IMR-90 (cell line): ENCODE data around the gene CEP128. TPM values are rescaled to one million over a fixed set of nuclear protein-coding genes. Genes with fewer than 3 reads are reported as not detected.

ENCODE experiments used
- ATAC-seq: fragments of 200-7000 bp; cut with Tn5 transposase; 2 replicates; pipeline ENCODE4 v1.9.1; 2020; ENCODE audit warnings: low read depth, mild to moderate bottlenecking, moderate library complexity
- BruUV-seq: library from RNA; stranded (reverse); fragments of 400-500 nt; replicated peaks from 2 replicates; lab custom pipeline; 2021; lab: Mats Ljungman, UMichigan
- CTCF ChIA-PET: fragments of 300-600 bp; formaldehyde crosslinking; extraction: SDS; loops from one replicate; lab custom pipeline; 2021; ENCODE audit warnings: antibody characterized with exemption; lab: Yijun Ruan, JAX
- POLR2A ChIA-PET: fragments of 300-600 bp; sonication (Branson Sonifier 250); formaldehyde crosslinking; loops from one replicate; lab custom pipeline; 2022; ENCODE audit warnings: antibody characterized with exemption; ENCODE audit not compliant: unreplicated experiment; lab: Charles Lee
- DNase-seq: peaks from one replicate; pipeline ENCODE4 v3.0.0; 2013
- H2AFZ ChIP-seq: replicated peaks from 2 replicates; pipeline ENCODE3; 2013; ENCODE audit warnings: low read length, mild to moderate bottlenecking; ENCODE audit not compliant: poor library complexity
- H2AK5ac ChIP-seq: 2 replicates; pipeline ENCODE4 v1.6.1; 2013; ENCODE audit warnings: low read depth, low read length, inconsistent platforms
- H2AK9ac ChIP-seq: replicated peaks from 2 replicates; pipeline ENCODE3; 2013; ENCODE audit warnings: mild to moderate bottlenecking, low read depth, low read length, moderate library complexity; ENCODE audit not compliant: poor library complexity
- H2BK120ac ChIP-seq: 2 replicates; pipeline ENCODE4 v1.6.1; 2013; ENCODE audit warnings: low read depth, low read length, inconsistent platforms
- H2BK15ac ChIP-seq: 3 replicates; pipeline ENCODE4 v1.6.1; 2013; ENCODE audit warnings: low read depth, low read length, inconsistent platforms
- H2BK20ac ChIP-seq: 2 replicates; pipeline ENCODE4 v1.6.1; 2013; ENCODE audit warnings: low read depth, mild to moderate bottlenecking, inconsistent platforms, low read length, moderate library complexity
- H2BK5ac ChIP-seq: 2 replicates; pipeline ENCODE4 v1.6.1; 2013; ENCODE audit warnings: mild to moderate bottlenecking, low read depth, low read length, inconsistent platforms; ENCODE audit not compliant: poor library complexity, severe bottlenecking
- H3K14ac ChIP-seq: replicated peaks from 2 replicates; pipeline ENCODE4 v1.6.1; 2013; ENCODE audit warnings: low read depth, low read length, inconsistent platforms
- H3K18ac ChIP-seq: 2 replicates; pipeline ENCODE4 v1.6.1; 2013; ENCODE audit warnings: low read depth, low read length, control low read depth
- H3K23ac ChIP-seq: 2 replicates; pipeline ENCODE4 v1.6.1; 2013; ENCODE audit warnings: low read depth, low read length, inconsistent platforms
- H3K27ac ChIP-seq: 2 replicates; pipeline ENCODE4 v1.5.1; 2013; ENCODE audit warnings: mild to moderate bottlenecking, control low read depth, low read length; ENCODE audit not compliant: insufficient read depth
- H3K27me3 ChIP-seq: 2 replicates; pipeline ENCODE4 v1.6.1; 2013; ENCODE audit warnings: low read length; ENCODE audit not compliant: control insufficient read depth, insufficient read depth
- H3K36me3 ChIP-seq: 2 replicates; pipeline ENCODE4 v1.6.1; 2013; ENCODE audit warnings: low read length, mixed read lengths; ENCODE audit not compliant: control insufficient read depth, insufficient read depth
- H3K4ac ChIP-seq: 2 replicates; pipeline ENCODE4 v1.6.1; 2013; ENCODE audit warnings: low read depth, low read length, inconsistent platforms
- H3K4me1 ChIP-seq: 2 replicates; pipeline ENCODE4 v1.6.1; 2013; ENCODE audit warnings: low read length, mixed read lengths; ENCODE audit not compliant: control insufficient read depth, insufficient read depth
- H3K4me2 ChIP-seq: 2 replicates; pipeline ENCODE4 v1.6.1; 2013; ENCODE audit warnings: low read depth, mild to moderate bottlenecking, control low read depth, low read length, moderate library complexity
- H3K4me3 ChIP-seq: 2 replicates; pipeline ENCODE4 v1.5.1; 2013; ENCODE audit warnings: low read depth, mild to moderate bottlenecking, control low read depth, low read length, moderate library complexity; ENCODE audit not compliant: insufficient read depth
- H3K56ac ChIP-seq: 2 replicates; pipeline ENCODE4 v1.6.1; 2013; ENCODE audit warnings: low read length, inconsistent platforms; ENCODE audit not compliant: insufficient read depth; ENCODE audit errors: extremely low read depth
- H3K79me1 ChIP-seq, 2 experiments: 2 replicates each; pipeline ENCODE4 v1.6.1; 2013; ENCODE audit warnings: low read length in 2 of 2, inconsistent platforms in 1 of 2, low read depth in 1 of 2
- H3K9ac ChIP-seq: 2 replicates; pipeline ENCODE4 v1.6.1; 2013; ENCODE audit warnings: low read depth, low read length, control low read depth
- H3K9me1 ChIP-seq: 2 replicates; pipeline ENCODE4 v1.6.1; 2013; ENCODE audit warnings: low read length, inconsistent platforms; ENCODE audit not compliant: insufficient read depth
- H3K9me3 ChIP-seq: 2 replicates; pipeline ENCODE4 v1.6.1; 2013; ENCODE audit warnings: low read length; ENCODE audit not compliant: control insufficient read depth, insufficient read depth
- H4K20me1 ChIP-seq: 2 replicates; pipeline ENCODE4 v1.6.1; 2013; ENCODE audit warnings: low read length, inconsistent platforms; ENCODE audit not compliant: insufficient read depth
- H4K5ac ChIP-seq: 2 replicates; pipeline ENCODE4 v1.6.1; 2013; ENCODE audit warnings: mild to moderate bottlenecking, low read depth, low read length, control low read depth
- H4K8ac ChIP-seq, 2 experiments: 2 replicates each; pipeline ENCODE4 v1.6.1; 2013; ENCODE audit warnings: low read depth in 2 of 2, low read length in 2 of 2, control low read depth in 1 of 2, inconsistent platforms in 1 of 2
- H4K91ac ChIP-seq: 2 replicates; pipeline ENCODE4 v1.6.1; 2013; ENCODE audit warnings: low read depth, low read length, inconsistent platforms; ENCODE audit not compliant: insufficient read depth
- BHLHE40 ChIP-seq: fragments of 150-350 bp; IDR thresholded peaks from 2 replicates; pipeline ENCODE4 v1.6.1; 2016; ENCODE audit warnings: mild to moderate bottlenecking, low read depth, low read length
- CEBPB ChIP-seq: IDR thresholded peaks from 2 replicates; pipeline ENCODE4 v1.6.1; 2012; ENCODE audit warnings: low read depth, low read length, improper control_type of control experiment
- CHD1 ChIP-seq: IDR thresholded peaks from 2 replicates; pipeline ENCODE4 v1.6.1; 2012; ENCODE audit warnings: low read depth, low read length, improper control_type of control experiment
- FOS ChIP-seq: fragments of 150-350 bp; IDR thresholded peaks from 2 replicates; pipeline ENCODE4 v1.6.1; 2016; ENCODE audit warnings: low read depth, low read length
- MAFK ChIP-seq: IDR thresholded peaks from 2 replicates; pipeline ENCODE4 v1.6.1; 2012; ENCODE audit warnings: low read depth, low read length, improper control_type of control experiment
- MAZ ChIP-seq: IDR thresholded peaks from 2 replicates; pipeline ENCODE4 v1.6.1; 2012; ENCODE audit warnings: low read depth, mild to moderate bottlenecking, low read length, improper control_type of control experiment, moderate library complexity, borderline replicate concordance
- MXI1 ChIP-seq: IDR thresholded peaks from 2 replicates; pipeline ENCODE4 v1.6.1; 2012; ENCODE audit warnings: low read depth, mild to moderate bottlenecking, low read length, moderate library complexity, borderline replicate concordance
- NFE2L2 ChIP-seq: fragments of 150-350 bp; IDR thresholded peaks from 2 replicates; pipeline ENCODE4 v1.6.1; 2016; ENCODE audit warnings: low read depth, mild to moderate bottlenecking, low read length
- POLR2A ChIP-seq: IDR thresholded peaks from 2 replicates; pipeline ENCODE4 v1.6.1; 2012; ENCODE audit warnings: mild to moderate bottlenecking, low read depth, low read length
- RAD21 ChIP-seq: IDR thresholded peaks from 2 replicates; pipeline ENCODE4 v1.6.1; 2012; ENCODE audit warnings: low read length, improper control_type of control experiment
- RCOR1 ChIP-seq: IDR thresholded peaks from 2 replicates; pipeline ENCODE4 v1.6.1; 2012; ENCODE audit warnings: mild to moderate bottlenecking, low read length, improper control_type of control experiment; ENCODE audit not compliant: insufficient replicate concordance
- RFX5 ChIP-seq: IDR thresholded peaks from 2 replicates; pipeline ENCODE4 v1.8.0; 2012; ENCODE audit warnings: low read depth, mild to moderate bottlenecking, low read length, moderate library complexity
- SMC3 ChIP-seq: fragments of 150-350 bp; IDR thresholded peaks from 2 replicates; pipeline ENCODE4 v1.6.1; 2016; ENCODE audit warnings: low read depth, mild to moderate bottlenecking, antibody characterized with exemption, low read length, moderate library complexity
- WGBS, 2 experiments: methylation state at CpG; one replicate each; pipeline versions ENCODE4 v1.1.5 to v1.1.7; 2013; ENCODE audit warnings: missing lambda C conversion rate in 2 of 2; ENCODE audit not compliant: insufficient read length in 1 of 2; ENCODE audit errors: extremely low coverage in 2 of 2; 5-methylcytosine and 5-hydroxymethylcytosine counted together
- dilution Hi-C: fragments of 300-500 bp; cut with HindIII; formaldehyde crosslinking; loops from one replicate; pipeline ENCODE4 v1.14.3; 2018; ENCODE audit warnings: low sequenced_read_pairs; ENCODE audit not compliant: unreplicated experiment
- in situ Hi-C: fragments of 300-500 bp; cut with MboI; formaldehyde crosslinking; loops from 3 replicates; pipeline ENCODE4 v1.14.3; 2019; ENCODE audit warnings: low sequenced_read_pairs, inconsistent platforms, mixed read lengths
- intact Hi-C: fragments of 100-400 bp; cut with micrococcal nuclease; formaldehyde crosslinking; loops from 2 replicates; pipeline ENCODE4 v1.10.0; 2022
- polyA plus RNA-seq, 3 experiments: library from polyadenylated mRNA; depleted of rRNA; stranded (reverse); fragments of >200 nt; gene quantifications; 2 replicates each; pipeline ENCODE4 v1.2.3, GENCODE V29; 2012; ENCODE audit warnings: low replicate concordance in 1 of 3
- total RNA-seq: library from RNA; depleted of rRNA; stranded (reverse); fragments of >200 nt; gene quantifications from 2 replicates; pipeline ENCODE4 v1.2.3, GENCODE V29; 2012
- TF ChIP-seq, protein P1 (sequence below): conservative IDR thresholded peaks from 2 replicates; pipeline ENCODE4 v1.5.1; 2012; ENCODE audit warnings: mild to moderate bottlenecking, low read depth, low read length, improper control_type of control experiment
- TF ChIP-seq, protein P2 (sequence below): fragments of 150-350 bp; IDR thresholded peaks from 2 replicates; pipeline ENCODE4 v1.6.1; 2017; ENCODE audit warnings: mild to moderate bottlenecking, antibody characterized with exemption, low read length, low read depth
- TF ChIP-seq, protein P3 (sequence below): fragments of 150-350 bp; IDR thresholded peaks from 2 replicates; pipeline ENCODE4 v1.6.1; 2016; ENCODE audit warnings: low read depth, mild to moderate bottlenecking, low read length, moderate library complexity, borderline replicate concordance

The CEP128 gene
- total and polyA plus RNA-seq, 2 of the 4 experiments (the other 2 are of a cell fraction): 1.9 to 5.7 TPM

DNA sequence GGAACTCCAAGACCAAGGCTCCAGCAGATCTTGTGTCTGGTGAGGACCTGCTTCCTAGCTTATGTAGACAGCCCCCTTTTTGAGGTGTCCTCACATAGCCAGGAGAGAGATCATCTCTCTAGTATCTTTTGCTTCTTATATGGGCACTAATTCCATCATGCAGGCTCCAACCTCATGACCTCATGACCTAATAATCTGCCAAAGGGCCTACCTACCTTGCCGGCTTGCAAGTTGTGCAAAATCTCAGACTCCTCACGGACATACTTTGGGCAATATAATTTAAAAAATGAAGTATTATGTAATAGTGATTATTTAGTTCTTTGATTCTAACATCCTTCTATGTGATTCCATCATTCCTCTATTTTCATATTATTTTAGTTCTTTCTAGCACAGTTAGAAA, 397.2 kb downstream of the CEP128 start:
- intact Hi-C loops: no loop called here
- H4K8ac ChIP-seq: no peak overlapping the region

More for the DNA sequence above, 397.2 kb downstream of the CEP128 start:
- Histone ChIP-seq H3K9ac (no peak overlapping the region), H2BK5ac (no peak overlapping the region), H3K4me1 (no peaks in the 10 kb centered on the region), H2AFZ (no peak overlapping the region), H3K4me2 (no peak overlapping the region), H2AK9ac (no peak overlapping the region), H4K20me1 (no peaks in the 10 kb centered on the region), H3K56ac (no peak overlapping the region), H3K18ac (no peak overlapping the region), H4K5ac (no peak overlapping the region), H3K4ac (no peak overlapping the region), H3K9me3 (peaks cover 5% of the 10 kb centered on the region; the same call in 1 of the 2 replicates), H3K14ac (no peak overlapping the region), H2BK15ac (no peak overlapping the region), H2BK120ac (no peak overlapping the region), H3K4me3 (no peak overlapping the region), H2BK20ac (no peak overlapping the region), H3K9me1 (no peaks in the 10 kb centered on the region), H3K36me3 (no peaks in the 10 kb centered on the region), H3K27ac (no peak overlapping the region), H3K79me1 (no peaks in the 10 kb centered on the region), H2AK5ac (no peak overlapping the region), H3K27me3 (no peaks in the 10 kb centered on the region), H4K91ac (no peak overlapping the region), H3K23ac (no peak overlapping the region)
- dilution Hi-C loops: no loop called here
- ATAC-seq (no peak), DNase-seq (no peak)
- POLR2A ChIA-PET: no interaction called here
- TF ChIP-seq MXI1: no peak
- no peak for TF ChIP-seq RAD21
- no peak for TF ChIP-seq CEBPB
- no peak for TF ChIP-seq BHLHE40
- TF ChIP-seq, protein P1, sequence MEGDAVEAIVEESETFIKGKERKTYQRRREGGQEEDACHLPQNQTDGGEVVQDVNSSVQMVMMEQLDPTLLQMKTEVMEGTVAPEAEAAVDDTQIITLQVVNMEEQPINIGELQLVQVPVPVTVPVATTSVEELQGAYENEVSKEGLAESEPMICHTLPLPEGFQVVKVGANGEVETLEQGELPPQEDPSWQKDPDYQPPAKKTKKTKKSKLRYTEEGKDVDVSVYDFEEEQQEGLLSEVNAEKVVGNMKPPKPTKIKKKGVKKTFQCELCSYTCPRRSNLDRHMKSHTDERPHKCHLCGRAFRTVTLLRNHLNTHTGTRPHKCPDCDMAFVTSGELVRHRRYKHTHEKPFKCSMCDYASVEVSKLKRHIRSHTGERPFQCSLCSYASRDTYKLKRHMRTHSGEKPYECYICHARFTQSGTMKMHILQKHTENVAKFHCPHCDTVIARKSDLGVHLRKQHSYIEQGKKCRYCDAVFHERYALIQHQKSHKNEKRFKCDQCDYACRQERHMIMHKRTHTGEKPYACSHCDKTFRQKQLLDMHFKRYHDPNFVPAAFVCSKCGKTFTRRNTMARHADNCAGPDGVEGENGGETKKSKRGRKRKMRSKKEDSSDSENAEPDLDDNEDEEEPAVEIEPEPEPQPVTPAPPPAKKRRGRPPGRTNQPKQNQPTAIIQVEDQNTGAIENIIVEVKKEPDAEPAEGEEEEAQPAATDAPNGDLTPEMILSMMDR: no peak
- TF ChIP-seq CHD1: no peak
- TF ChIP-seq, protein P2, sequence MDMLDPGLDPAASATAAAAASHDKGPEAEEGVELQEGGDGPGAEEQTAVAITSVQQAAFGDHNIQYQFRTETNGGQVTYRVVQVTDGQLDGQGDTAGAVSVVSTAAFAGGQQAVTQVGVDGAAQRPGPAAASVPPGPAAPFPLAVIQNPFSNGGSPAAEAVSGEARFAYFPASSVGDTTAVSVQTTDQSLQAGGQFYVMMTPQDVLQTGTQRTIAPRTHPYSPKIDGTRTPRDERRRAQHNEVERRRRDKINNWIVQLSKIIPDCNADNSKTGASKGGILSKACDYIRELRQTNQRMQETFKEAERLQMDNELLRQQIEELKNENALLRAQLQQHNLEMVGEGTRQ: no peak
- no peak for TF ChIP-seq SMC3
- TF ChIP-seq MAZ: no peak
- TF ChIP-seq MAFK: no peak
- TF ChIP-seq RFX5: no peak
- no peak for TF ChIP-seq RCOR1
- no peak for TF ChIP-seq POLR2A
- TF ChIP-seq FOS: no peak
- no peak for TF ChIP-seq NFE2L2
- TF ChIP-seq, protein P3, sequence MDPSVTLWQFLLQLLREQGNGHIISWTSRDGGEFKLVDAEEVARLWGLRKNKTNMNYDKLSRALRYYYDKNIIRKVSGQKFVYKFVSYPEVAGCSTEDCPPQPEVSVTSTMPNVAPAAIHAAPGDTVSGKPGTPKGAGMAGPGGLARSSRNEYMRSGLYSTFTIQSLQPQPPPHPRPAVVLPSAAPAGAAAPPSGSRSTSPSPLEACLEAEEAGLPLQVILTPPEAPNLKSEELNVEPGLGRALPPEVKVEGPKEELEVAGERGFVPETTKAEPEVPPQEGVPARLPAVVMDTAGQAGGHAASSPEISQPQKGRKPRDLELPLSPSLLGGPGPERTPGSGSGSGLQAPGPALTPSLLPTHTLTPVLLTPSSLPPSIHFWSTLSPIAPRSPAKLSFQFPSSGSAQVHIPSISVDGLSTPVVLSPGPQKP: no peak
- BruUV-seq: no TSS peak
- in situ Hi-C loops: no loop called here
- WGBS, 2 experiments: no CpG with 5 or more reads among the region's 2 CpGs
- CTCF ChIA-PET: interaction anchor here (1.1 kb wide), 1 partner anchor 24 kb away, joined by 3 read pairs; no protein-coding TSS in a partner anchor
